T-helper 9 cell (primary cell): ENCODE data around the gene PDZRN3.

Experiments used
- DNase-seq: peaks from one replicate; pipeline ENCODE4 v3.0.0-alpha.2; 2020

Gene PDZRN3

DNA sequence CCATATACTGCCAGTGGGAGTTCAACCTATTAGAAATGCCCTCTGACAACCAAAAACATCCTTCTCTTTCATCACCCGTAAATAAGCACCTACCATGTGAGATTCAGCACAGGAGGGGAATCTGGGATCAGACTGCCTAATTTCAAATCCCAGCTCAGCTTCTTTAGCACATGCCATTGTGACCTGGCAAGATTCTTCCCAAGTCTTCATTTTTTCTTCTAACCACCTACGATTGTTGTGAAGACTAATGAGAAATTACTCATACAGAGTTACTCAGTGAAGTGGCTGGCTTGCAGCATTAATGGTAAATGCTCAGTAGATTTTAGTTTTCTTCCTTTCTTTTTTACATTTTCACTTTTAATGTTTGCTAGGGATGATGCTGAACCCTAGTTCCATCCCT lies 176.7 kb downstream of the PDZRN3 start:
- no peak for DNase-seq

DNA sequence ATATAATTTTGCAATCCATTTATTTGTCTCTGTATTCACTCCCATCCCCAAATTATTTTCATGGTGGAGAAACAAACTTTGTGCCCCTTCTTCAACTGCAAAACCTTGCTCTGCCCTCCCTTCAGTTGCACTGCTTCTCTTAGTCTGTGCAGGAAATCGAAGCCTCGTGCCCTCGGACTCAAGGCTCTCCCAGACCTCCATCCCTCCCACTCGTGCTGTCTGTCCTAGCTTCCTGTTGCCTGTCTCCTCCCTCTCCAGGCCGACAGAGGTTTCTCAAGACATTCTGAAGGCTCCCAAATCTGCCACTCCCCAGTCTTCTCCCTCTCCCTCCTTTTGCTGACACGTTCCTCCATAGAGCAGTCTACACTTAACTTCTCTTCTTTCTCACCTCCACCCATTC lies 177.6 kb downstream of the PDZRN3 start:
- no peak for DNase-seq

DNA sequence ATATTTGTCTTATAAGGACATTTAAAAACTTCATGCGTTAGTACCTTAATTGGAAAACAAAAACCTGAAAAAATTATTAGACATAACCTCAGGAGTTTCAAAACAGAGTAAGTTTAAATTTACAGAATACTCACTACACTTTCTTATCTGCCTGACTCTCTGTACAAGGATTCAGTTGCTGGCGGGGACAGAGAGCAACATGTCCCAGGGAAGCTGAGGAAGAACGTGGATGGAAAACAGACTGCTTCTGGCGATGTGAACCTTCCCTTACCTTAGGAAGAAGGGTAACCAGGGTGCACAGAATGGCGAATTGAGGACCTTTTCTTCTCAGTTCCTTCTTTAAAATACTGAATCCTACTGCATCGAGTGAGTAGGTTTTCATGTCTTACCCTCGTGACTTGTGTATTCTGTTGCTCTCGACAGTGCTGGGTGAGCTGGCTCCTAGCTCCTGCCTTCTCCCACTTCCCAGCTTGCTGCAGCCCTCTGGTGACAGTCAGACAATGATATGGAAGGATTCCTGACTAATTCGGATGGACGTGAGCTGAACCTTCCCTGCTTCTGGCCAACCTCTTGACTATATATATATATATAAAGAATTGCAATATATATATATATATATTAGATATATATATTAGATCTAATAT lies 178.2 kb downstream of the PDZRN3 start:
- DNase-seq, result no peak

DNA sequence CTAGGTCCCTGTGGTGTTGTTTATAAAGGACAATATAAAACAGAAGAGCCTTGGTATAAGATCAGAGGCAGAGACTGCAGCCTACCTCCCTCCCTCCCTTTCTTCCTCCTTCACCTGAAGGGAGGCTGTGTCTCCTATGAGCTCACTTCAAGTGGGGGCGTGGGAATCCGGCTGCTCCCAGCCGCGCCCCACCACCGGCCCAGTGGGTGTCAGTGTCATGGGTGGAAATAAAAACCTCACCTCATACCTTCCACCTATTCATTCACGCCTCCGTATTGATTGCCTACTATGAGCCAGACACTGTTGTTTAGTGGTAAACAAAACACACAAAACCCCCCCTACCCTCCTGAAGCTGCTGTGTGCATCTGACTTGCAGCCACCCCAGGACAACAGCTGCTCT lies 181.9 kb downstream of the PDZRN3 start:
- no peak for DNase-seq

DNA sequence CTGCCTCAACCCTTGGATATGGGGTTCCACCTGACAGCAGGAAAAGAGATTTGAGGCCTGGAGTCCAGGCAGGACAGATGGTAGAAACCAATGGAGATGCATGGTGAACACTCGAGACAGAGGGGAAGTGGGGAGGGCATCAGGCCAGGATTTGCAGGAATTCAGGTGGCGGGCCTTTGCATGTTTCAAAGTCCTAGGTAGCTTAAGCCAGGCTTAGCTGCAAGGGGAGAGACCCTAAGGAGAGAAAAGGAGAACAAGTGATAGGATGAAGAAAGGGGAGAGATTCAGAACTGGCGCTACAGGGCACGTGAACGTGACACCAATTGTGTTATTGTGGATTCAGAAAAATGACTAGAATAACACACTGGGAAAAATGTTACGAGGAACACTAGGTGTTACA lies 182.6 kb downstream of the PDZRN3 start:
- no peak for DNase-seq

DNA sequence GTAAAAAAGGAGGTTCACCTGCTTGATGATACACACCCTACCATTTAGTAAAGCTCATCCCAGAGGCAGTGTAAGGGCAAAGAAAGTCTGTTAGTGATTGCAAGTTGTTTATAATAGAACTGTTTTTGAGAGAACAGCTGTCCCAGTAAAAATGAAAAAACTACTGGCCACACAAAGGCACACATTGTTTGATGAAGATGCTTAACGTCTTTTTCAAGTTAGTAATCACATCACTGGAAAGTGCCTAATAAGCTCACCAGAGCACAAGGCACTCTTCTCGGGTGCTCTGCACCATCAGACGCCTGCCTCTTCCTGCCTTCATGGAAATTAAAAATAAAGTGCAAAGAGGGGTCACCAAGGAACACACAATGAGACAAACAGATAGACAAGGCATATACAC lies 186.9 kb downstream of the PDZRN3 start:
- DNase-seq, result no peak

GRCh38 chr3:73435055-73435454 lies 189.7 kb downstream of the PDZRN3 start:
- no peak for DNase-seq

DNA sequence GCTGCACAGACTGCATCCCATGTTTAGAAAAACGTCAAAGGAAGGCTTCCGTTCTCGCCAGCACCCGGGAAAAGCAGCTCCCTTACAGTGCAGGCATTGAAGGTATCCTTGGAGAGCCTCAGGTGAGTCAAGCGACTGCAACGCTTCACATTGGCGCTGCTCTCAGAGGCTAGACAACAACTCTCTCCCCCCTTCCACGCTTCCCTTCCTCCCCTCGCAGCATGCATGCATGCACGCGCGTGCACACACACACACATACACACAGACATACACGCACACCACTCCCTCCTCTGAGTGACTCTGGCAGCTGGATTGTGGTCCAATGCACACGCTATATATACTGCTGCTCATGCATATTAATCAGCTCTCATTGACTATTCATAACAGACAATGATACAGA lies 191.1 kb downstream of the PDZRN3 start:
- no peak for DNase-seq

DNA sequence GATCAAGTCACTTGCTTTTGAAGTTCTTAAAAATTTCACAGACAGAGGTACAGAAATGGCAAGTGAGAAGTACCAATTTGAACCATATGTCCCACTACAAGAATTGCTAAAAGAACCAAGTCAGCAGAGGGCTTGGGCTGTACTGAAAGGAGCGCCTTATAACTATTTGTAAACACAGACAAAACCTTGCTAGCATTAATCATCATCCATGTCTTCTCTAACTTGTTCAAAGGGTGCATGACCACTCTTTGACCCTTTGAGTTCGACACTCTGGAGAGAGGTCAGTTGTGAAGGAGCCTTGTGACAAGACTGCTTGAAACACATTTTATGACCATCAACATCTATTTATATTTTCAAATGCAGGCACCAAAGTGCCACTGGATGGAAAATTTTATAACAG lies 191.7 kb downstream of the PDZRN3 start:
- DNase-seq, result no peak

GRCh38 chr3:73432706-73433032 lies 192.1 kb downstream of the PDZRN3 start:
- no peak for DNase-seq

- DNase-seq, result no peak
Measured at GRCh38 chr3:73432023-73432705, 192.6 kb downstream of the PDZRN3 start.

GRCh38 chr3:73431183-73431900 lies 193.4 kb downstream of the PDZRN3 start:
- DNase-seq, result no peak

- no peak for DNase-seq
Measured at GRCh38 chr3:73427048-73427706, 197.6 kb downstream of the PDZRN3 start.

- DNase-seq, result no peak
Measured at GRCh38 chr3:73426606-73427005, 198.1 kb downstream of the PDZRN3 start.

DNA sequence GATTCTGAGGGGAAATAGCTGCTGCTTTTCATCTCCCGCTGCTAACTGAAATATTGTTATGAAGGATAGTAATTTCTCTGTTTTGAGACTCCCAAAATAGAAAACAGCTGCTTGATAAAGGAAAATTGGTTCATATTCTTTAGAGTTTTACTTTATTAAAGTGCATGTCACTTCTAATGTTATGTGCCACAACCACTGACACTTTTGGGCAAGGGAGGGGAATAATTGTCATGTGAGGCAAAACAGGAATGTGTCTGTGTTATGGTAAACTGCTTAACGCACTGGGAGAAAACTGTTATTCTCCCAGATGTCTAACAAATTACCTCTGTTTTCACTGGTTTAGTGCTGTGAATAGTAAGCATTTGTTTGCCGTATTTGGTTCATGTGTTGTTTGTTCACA lies 201.6 kb downstream of the PDZRN3 start:
- DNase-seq, result no peak

DNA sequence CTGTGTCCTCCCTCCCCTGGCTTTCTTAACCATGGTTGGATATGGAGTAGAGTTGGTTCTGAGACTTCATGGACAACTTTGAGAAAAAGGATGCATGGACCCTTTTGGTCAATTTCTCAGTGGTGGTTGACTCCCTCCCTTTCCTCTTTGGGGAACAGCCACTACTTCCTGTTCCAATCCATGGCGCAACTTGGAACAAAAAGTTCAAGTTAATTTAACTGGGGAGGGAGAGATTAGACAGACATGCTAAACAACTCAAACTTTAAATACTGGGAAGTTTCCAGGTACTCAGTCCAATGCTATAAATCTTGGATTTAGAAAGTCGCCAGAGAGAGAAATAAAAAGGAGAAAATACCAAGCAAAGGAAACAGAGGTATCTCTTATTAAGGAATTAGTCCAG lies 202.2 kb downstream of the PDZRN3 start:
- DNase-seq, result no peak

GRCh38 chr3:73419942-73420341 lies 204.8 kb downstream of the PDZRN3 start:
- DNase-seq, result no peak

- DNase-seq, result no peak
Measured at GRCh38 chr3:73419179-73419803, 205.4 kb downstream of the PDZRN3 start.

- no peak for DNase-seq
Measured at GRCh38 chr3:73418681-73419080, 206.1 kb downstream of the PDZRN3 start.

DNA sequence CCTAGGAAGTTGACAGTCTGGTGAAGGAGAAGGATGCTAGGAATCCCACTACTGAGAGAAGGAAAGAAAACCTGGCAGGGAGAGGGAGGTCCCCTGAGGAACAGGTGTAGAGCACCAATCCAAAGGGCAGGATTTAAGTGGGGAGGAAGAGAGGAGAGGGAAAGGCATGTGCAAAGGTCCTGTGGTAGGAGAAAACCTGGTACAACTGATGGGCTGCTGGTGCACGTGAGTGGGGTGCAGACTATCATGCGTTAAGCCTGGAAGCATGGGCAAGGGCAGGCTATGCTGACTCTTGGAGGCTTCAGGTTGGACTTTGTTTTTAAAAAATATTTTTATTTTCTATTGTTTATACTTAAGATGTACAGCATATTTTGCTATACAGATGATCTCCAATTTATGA lies 209.6 kb downstream of the PDZRN3 start:
- DNase-seq, result no peak

DNA sequence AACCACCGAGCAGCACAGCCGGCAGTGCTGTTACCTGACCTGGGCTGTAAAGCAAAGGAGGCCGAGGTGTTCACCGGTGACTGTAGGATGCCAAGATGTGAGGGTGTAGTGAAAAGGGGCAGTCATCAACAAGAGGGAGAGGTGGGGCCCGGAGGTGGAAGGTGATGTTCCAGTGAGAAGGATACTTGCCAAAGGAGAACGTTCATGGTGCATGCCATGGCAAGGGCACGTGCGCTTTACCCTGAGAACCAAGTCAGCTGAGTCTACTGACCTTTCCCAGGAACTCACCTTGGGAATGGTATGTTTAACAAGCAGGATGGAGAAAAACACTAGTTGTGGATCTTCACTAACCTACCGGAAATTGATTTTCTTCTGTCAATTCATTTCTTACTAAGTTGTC lies 211.1 kb downstream of the PDZRN3 start:
- DNase-seq, result no peak

GRCh38 chr3:73411993-73412392 lies 212.7 kb downstream of the PDZRN3 start:
- DNase-seq, result no peak

DNA sequence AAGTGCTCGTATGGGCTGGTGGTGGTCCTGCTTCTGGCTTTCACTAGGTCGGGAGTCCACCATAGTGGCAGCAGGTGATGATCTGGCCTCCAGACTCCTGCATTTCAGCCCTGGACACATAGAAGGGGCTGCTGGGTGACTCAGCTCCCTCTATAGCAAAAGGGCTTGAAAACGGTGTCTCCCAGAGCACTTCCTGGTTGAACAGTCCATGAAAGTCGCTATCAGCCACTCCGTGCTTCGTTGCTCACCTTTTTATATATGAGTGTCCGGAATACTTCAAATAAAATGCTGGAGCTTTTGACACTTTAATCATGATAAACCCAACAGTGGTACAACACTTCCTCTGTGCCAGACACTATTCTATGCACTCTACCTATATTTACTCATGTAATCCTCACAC lies 213.2 kb downstream of the PDZRN3 start:
- no peak for DNase-seq
